HEK293 (cell line): ENCODE measurements around the gene CCDC85B.

Source experiments
- CTCF ChIA-PET: fragments of 350-600 bp; formaldehyde crosslinking; extraction: SDS; loops from one replicate; lab custom pipeline; 2021; ENCODE audit warnings: antibody characterized with exemption; lab: Yijun Ruan, JAX
- POLR2A ChIA-PET: fragments of 300-600 bp; formaldehyde crosslinking; extraction: SDS; loops from one replicate; lab custom pipeline; 2020; ENCODE audit warnings: antibody characterized with exemption, inconsistent platforms; lab: Yijun Ruan, JAX
- H3K27ac ChIP-seq: fragments of 200-500 bp; sonication (Bioruptor generic); 2 replicates; pipeline ENCODE4 v1.5.1; 2014; ENCODE audit warnings: low read depth, low read length, control low read depth, inconsistent platforms; ENCODE audit errors: extremely low read depth
- H3K36me3 ChIP-seq, 2 experiments: fragments of 200-500 bp in 1 of 2; sonication (Bioruptor generic) in 1 of 2; 1 replicate in 1 of 2; 2 replicates in 1 of 2; pipeline ENCODE4 v1.5.1; 2014 to 2017; ENCODE audit warnings: inconsistent platforms in 2 of 2, low read length in 2 of 2; ENCODE audit not compliant: control insufficient read depth in 2 of 2, insufficient read depth in 1 of 2
- H3K4me1 ChIP-seq: fragments of 200-500 bp; sonication (Bioruptor generic); 2 replicates; pipeline ENCODE4 v1.5.1; 2014; ENCODE audit warnings: mild to moderate bottlenecking, low read length, inconsistent platforms; ENCODE audit not compliant: control insufficient read depth, insufficient read depth
- H3K4me3 ChIP-seq: 2 replicates; pipeline ENCODE4 v1.5.1; 2011; ENCODE audit warnings: low read depth, mild to moderate bottlenecking, control low read depth, low read length, moderate library complexity
- H3K9me3 ChIP-seq: fragments of 200-500 bp; sonication (Bioruptor generic); 2 replicates; pipeline ENCODE4 v1.5.1; 2014; ENCODE audit warnings: low read depth, low read length, inconsistent platforms; ENCODE audit not compliant: control insufficient read depth, insufficient read depth
- HOXA7 ChIP-seq: sonication (generic); formaldehyde crosslinking; IDR thresholded peaks from 2 replicates; pipeline ENCODE4 v1.8.1; 2022; ENCODE audit warnings: missing genetic modification reagents, borderline replicate concordance
- HOXD13 ChIP-seq: sonication (generic); formaldehyde crosslinking; IDR thresholded peaks from 2 replicates; pipeline ENCODE4 v1.8.0; 2022; ENCODE audit warnings: missing genetic modification reagents, borderline replicate concordance
- IKZF3 ChIP-seq: fragments of 450-650 bp; IDR thresholded peaks from 2 replicates; pipeline ENCODE4 v1.5.0; 2018; ENCODE audit warnings: missing biosample characterization, mild to moderate bottlenecking, missing genetic modification characterization, moderate library complexity
- PBX3 ChIP-seq: sonication (generic); formaldehyde crosslinking; IDR thresholded peaks from 2 replicates; pipeline ENCODE4 v1.8.1; 2022; ENCODE audit warnings: mild to moderate bottlenecking, moderate library complexity, missing genetic modification reagents
- RBAK ChIP-seq: fragments of 450-650 bp; formaldehyde crosslinking; IDR thresholded peaks from 2 replicates; pipeline ENCODE4 v1.5.1; 2016; ENCODE audit warnings: missing biosample characterization, missing genetic modification characterization
- SCRT1 ChIP-seq: fragments of 450-650 bp; formaldehyde crosslinking; IDR thresholded peaks from 2 replicates; pipeline ENCODE4 v1.5.1; 2016; ENCODE audit warnings: missing biosample characterization, missing genetic modification characterization, borderline replicate concordance
- ZBTB7A ChIP-seq: fragments of 450-650 bp; formaldehyde crosslinking; IDR thresholded peaks from 2 replicates; pipeline ENCODE4 v1.5.1; 2016; ENCODE audit warnings: low read depth, missing biosample characterization, missing genetic modification characterization
- ZFP37 ChIP-seq: fragments of 450-650 bp; formaldehyde crosslinking; IDR thresholded peaks from 2 replicates; pipeline ENCODE4 v1.5.1; 2016; ENCODE audit warnings: missing biosample characterization, missing genetic modification characterization
- ZIC2 ChIP-seq: fragments of 450-650 bp; formaldehyde crosslinking; IDR thresholded peaks from 2 replicates; pipeline ENCODE4 v1.5.1; 2016; ENCODE audit warnings: missing biosample characterization, missing genetic modification characterization
- ZNF132 ChIP-seq: fragments of 450-650 bp; formaldehyde crosslinking; IDR thresholded peaks from 2 replicates; pipeline ENCODE4 v1.5.1; 2017; ENCODE audit warnings: missing biosample characterization, missing genetic modification characterization, borderline replicate concordance
- ZNF214 ChIP-seq: fragments of 450-650 bp; formaldehyde crosslinking; IDR thresholded peaks from 2 replicates; pipeline ENCODE4 v1.5.1; 2017; ENCODE audit warnings: missing biosample characterization, mild to moderate bottlenecking, missing genetic modification characterization, borderline replicate concordance
- ZNF221 ChIP-seq: fragments of 450-650 bp; formaldehyde crosslinking; IDR thresholded peaks from 2 replicates; pipeline ENCODE4 v1.5.1; 2017; ENCODE audit warnings: missing biosample characterization, missing genetic modification characterization, borderline replicate concordance
- ZNF292 ChIP-seq: fragments of 450-650 bp; formaldehyde crosslinking; IDR thresholded peaks from 2 replicates; pipeline ENCODE4 v1.5.1; 2016; ENCODE audit warnings: low read depth, missing biosample characterization, missing genetic modification characterization, borderline replicate concordance
- ZNF324 ChIP-seq: fragments of 450-650 bp; formaldehyde crosslinking; IDR thresholded peaks from 2 replicates; pipeline ENCODE4 v1.5.1; 2016; ENCODE audit warnings: missing biosample characterization, missing genetic modification characterization
- ZNF341 ChIP-seq: fragments of 450-650 bp; formaldehyde crosslinking; IDR thresholded peaks from 2 replicates; pipeline ENCODE4; 2016; ENCODE audit warnings: low read depth, missing biosample characterization, missing genetic modification characterization
- ZNF423 ChIP-seq: fragments of 450-650 bp; formaldehyde crosslinking; IDR thresholded peaks from 2 replicates; pipeline ENCODE4 v1.5.1; 2016; ENCODE audit warnings: missing biosample characterization, missing genetic modification characterization
- ZNF433 ChIP-seq: fragments of 450-650 bp; formaldehyde crosslinking; IDR thresholded peaks from 2 replicates; pipeline ENCODE4 v1.5.1; 2016; ENCODE audit warnings: missing biosample characterization, missing genetic modification characterization, low read depth
- ZNF473 ChIP-seq: fragments of 450-650 bp; formaldehyde crosslinking; IDR thresholded peaks from 2 replicates; pipeline ENCODE4 v1.5.1; 2017; ENCODE audit warnings: missing biosample characterization, missing genetic modification characterization
- ZNF488 ChIP-seq: fragments of 450-650 bp; formaldehyde crosslinking; IDR thresholded peaks from 2 replicates; pipeline ENCODE4 v1.5.1; 2016; ENCODE audit warnings: missing biosample characterization, missing genetic modification characterization
- ZNF530 ChIP-seq: fragments of 450-650 bp; formaldehyde crosslinking; IDR thresholded peaks from 2 replicates; pipeline ENCODE4 v1.5.1; 2016; ENCODE audit warnings: low read depth, missing biosample characterization, missing genetic modification characterization
- ZNF544 ChIP-seq: fragments of 450-650 bp; formaldehyde crosslinking; IDR thresholded peaks from 2 replicates; pipeline ENCODE4 v1.5.0; 2017; ENCODE audit warnings: missing biosample characterization, missing genetic modification characterization
- ZNF664 ChIP-seq: fragments of 450-650 bp; formaldehyde crosslinking; IDR thresholded peaks from 2 replicates; pipeline ENCODE4 v1.5.1; 2016; ENCODE audit warnings: missing biosample characterization, missing genetic modification characterization
- ZNF76 ChIP-seq: fragments of 450-650 bp; formaldehyde crosslinking; IDR thresholded peaks from 2 replicates; pipeline ENCODE4; 2016; ENCODE audit warnings: low read depth, missing biosample characterization, missing genetic modification characterization, borderline replicate concordance
- ZNF777 ChIP-seq: fragments of 450-650 bp; formaldehyde crosslinking; IDR thresholded peaks from 2 replicates; pipeline ENCODE4 v1.5.1; 2017; ENCODE audit warnings: missing biosample characterization, missing genetic modification characterization, borderline replicate concordance
- ZNF792 ChIP-seq: fragments of 450-650 bp; formaldehyde crosslinking; IDR thresholded peaks from 2 replicates; pipeline ENCODE4 v1.5.1; 2016; ENCODE audit warnings: missing biosample characterization, missing genetic modification characterization
- ZNF837 ChIP-seq: fragments of 450-650 bp; formaldehyde crosslinking; IDR thresholded peaks from 2 replicates; pipeline ENCODE4 v1.5.1; 2016; ENCODE audit warnings: missing biosample characterization, missing genetic modification characterization
- ZSCAN23 ChIP-seq: fragments of 450-650 bp; formaldehyde crosslinking; IDR thresholded peaks from 2 replicates; pipeline ENCODE4 v1.5.1; 2016; ENCODE audit warnings: missing biosample characterization, missing genetic modification characterization
- TF ChIP-seq, protein P1 (sequence below): fragments of 450-650 bp; formaldehyde crosslinking; IDR thresholded peaks from 2 replicates; pipeline ENCODE4 v1.5.1; 2017; ENCODE audit warnings: missing biosample characterization, missing genetic modification characterization
- TF ChIP-seq, protein P2 (sequence below): fragments of 450-650 bp; formaldehyde crosslinking; IDR thresholded peaks from 2 replicates; pipeline ENCODE4; 2016; ENCODE audit warnings: missing biosample characterization, missing genetic modification characterization

CCDC85B gene

DNA sequence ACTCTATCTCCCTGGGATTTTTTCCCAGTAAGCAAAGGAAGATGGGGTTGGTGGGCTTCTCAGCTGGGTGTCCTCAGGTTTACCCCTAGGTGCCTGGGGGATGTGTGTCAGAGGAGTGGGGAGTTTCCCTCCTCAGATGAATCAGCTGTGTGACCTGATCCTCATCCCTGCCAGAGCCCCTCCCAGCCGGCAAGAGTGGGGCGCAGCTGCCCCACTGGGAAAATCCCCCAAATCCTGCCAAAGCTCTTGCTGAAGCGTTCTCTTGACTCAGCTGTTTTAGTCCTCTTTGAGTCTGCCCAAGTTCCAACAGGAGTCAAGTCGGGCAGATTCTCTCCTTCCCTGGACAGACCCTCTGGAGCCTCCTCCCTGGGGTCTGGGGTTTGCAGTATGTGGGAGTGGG, 22.4 kb downstream of the CCDC85B start (continued):
- TF ChIP-seq PBX3 (CRISPR knock-in tag) (no peak), ZNF221 (no peak), ZNF777 (no peak)

- H3K4me3 ChIP-seq = no peak overlapping the region
- H3K4me1 ChIP-seq = no peaks in the 10 kb centered on the region; the same call in 1 of the 2 replicates
- H3K36me3 ChIP-seq = no peaks in the 10 kb centered on the region
- H3K27ac ChIP-seq = no peak overlapping the region
- no peaks in the 10 kb centered on the region for H3K9me3 ChIP-seq
- ChIA-PET CTCF (interaction anchor here (0.6 to 11.8 kb wide), 5 partner anchors 13 to 1065 kb away, joined by 3 to 189 read pairs (median 4); partner anchors contain the start of genes AP5B1, CCDC85B and FIBP), POLR2A (interaction anchor here (1.2 to 2.3 kb wide), 9 partner anchors 12 to 57 kb away, joined by 3 to 19 read pairs (median 6); partner anchors contain the start of genes CCDC85B, CFL1, FIBP and FOSL1)
- TF ChIP-seq ZIC2 (tag by site-specific recombination) (peak; percentile 71), ZNF488 (no peak), ZNF341 (tag by site-specific recombination) (peak; percentile 30; the same call in 1 of the 2 replicates), ZNF214 (no peak)
- TF ChIP-seq, protein P1, sequence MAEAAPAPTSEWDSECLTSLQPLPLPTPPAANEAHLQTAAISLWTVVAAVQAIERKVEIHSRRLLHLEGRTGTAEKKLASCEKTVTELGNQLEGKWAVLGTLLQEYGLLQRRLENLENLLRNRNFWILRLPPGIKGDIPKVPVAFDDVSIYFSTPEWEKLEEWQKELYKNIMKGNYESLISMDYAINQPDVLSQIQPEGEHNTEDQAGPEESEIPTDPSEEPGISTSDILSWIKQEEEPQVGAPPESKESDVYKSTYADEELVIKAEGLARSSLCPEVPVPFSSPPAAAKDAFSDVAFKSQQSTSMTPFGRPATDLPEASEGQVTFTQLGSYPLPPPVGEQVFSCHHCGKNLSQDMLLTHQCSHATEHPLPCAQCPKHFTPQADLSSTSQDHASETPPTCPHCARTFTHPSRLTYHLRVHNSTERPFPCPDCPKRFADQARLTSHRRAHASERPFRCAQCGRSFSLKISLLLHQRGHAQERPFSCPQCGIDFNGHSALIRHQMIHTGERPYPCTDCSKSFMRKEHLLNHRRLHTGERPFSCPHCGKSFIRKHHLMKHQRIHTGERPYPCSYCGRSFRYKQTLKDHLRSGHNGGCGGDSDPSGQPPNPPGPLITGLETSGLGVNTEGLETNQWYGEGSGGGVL = no peak
Measured at GRCh38 chr11:65915101-65915820, 24.8 kb downstream of the CCDC85B start.

DNA sequence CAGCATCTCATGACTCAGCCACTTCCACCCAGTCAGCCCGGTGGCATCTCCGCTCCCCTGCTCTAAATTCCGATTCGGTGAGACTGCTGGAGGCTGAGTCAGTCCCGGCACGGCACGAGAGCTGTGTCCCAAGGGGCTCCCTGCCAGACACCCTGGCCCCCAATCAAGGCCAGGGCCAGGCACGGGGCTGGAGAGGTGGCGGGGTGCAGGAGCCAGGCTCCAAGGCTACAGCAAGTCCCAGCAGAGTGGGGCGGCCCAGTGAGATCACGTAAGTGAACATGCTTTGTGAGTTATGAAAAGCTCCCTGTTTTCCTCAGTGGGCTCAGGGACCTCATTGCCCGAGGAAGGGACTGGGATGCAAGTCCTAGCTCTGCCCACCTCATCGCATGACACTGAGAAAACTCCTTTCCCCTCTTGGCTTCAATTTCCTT, 25.4 kb downstream of the CCDC85B start:
- no peak overlapping the region for H3K27ac ChIP-seq
- CTCF ChIA-PET = interaction anchor here (0.6 to 11.8 kb wide), 3 partner anchors 14 to 120 kb away, joined by 3 to 189 read pairs (median 5); partner anchors contain the start of genes CCDC85B and FIBP
- TF ChIP-seq ZNF132 = no peak
- TF ChIP-seq ZNF792 (tag by site-specific recombination) = no peak
- TF ChIP-seq ZNF292 (tag by site-specific recombination) = no peak
- no peak for TF ChIP-seq HOXD13 (CRISPR knock-in tag)
- TF ChIP-seq ZSCAN23 (tag by site-specific recombination) = no peak
- no peak for TF ChIP-seq RBAK
- TF ChIP-seq SCRT1 (tag by site-specific recombination) = no peak
- TF ChIP-seq ZNF324 (tag by site-specific recombination) = peak; percentile 34; the same call in 1 of the 2 replicates
- TF ChIP-seq ZNF473 = no peak
- no peak for TF ChIP-seq HOXA7 (CRISPR knock-in tag)
- no peak for TF ChIP-seq ZNF664 (tag by site-specific recombination)
- TF ChIP-seq ZNF837 (tag by site-specific recombination) = no peak
- 0 out of 2 replicates have a peak, but pooled peaks have one; percentile 45 for TF ChIP-seq ZFP37 (tag by site-specific recombination)
- no peak for TF ChIP-seq ZNF544 (tag by site-specific recombination)
- no peak for TF ChIP-seq ZNF423 (tag by site-specific recombination)
- TF ChIP-seq ZNF341 (tag by site-specific recombination) = no peak
- TF ChIP-seq, protein P2, sequence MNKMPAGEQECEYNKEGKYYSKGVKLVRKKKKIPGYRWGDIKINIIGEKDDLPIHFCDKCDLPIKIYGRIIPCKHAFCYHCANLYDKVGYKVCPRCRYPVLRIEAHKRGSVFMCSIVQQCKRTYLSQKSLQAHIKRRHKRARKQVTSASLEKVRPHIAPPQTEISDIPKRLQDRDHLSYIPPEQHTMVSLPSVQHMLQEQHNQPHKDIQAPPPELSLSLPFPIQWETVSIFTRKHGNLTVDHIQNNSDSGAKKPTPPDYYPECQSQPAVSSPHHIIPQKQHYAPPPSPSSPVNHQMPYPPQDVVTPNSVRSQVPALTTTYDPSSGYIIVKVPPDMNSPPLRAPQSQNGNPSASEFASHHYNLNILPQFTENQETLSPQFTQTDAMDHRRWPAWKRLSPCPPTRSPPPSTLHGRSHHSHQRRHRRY = no peak
- TF ChIP-seq IKZF3 = no peak
- TF ChIP-seq ZNF530 = no peak
- TF ChIP-seq ZNF433 (tag by site-specific recombination) = no peak
- TF ChIP-seq ZBTB7A (tag by site-specific recombination) = no peak
- TF ChIP-seq ZNF76 (tag by site-specific recombination) = no peak

More for the DNA sequence above, 25.4 kb downstream of the CCDC85B start:
- Histone ChIP-seq H3K9me3 (no peaks in the 10 kb centered on the region), H3K4me3 (no peak overlapping the region), H3K4me1 (no peaks in the 10 kb centered on the region; the same call in 1 of the 2 replicates), H3K36me3 (no peaks in the 10 kb centered on the region)
- POLR2A ChIA-PET = interaction anchor here (1.2 to 2.3 kb wide), 9 partner anchors 12 to 58 kb away, joined by 3 to 19 read pairs (median 6); partner anchors contain the start of genes CCDC85B, CFL1, FIBP and FOSL1
